Vagina (tissue), 2 donors: ENCODE results near the gene MLNR. TPM values are rescaled to one million over a fixed set of nuclear protein-coding genes. Genes with fewer than 3 reads are reported as not detected.

Experiments
- DNase-seq, 2 donors: peaks; one replicate each; pipeline ENCODE4 v3.0.0-alpha.2; 2017; ENCODE audit errors: extremely low spot score in 2 of 2
- H3K27ac ChIP-seq: fragments of 200-600 bp; sonication (generic); one replicate; pipeline ENCODE4 v1.5.1; 2019
- H3K27me3 ChIP-seq: fragments of 200-600 bp; sonication (generic); one replicate; pipeline ENCODE4 v1.5.1; 2019
- H3K36me3 ChIP-seq, 2 donors: fragments of 200-600 bp; sonication (generic); one replicate each; pipeline ENCODE4 v1.5.1; 2017 to 2019
- H3K4me1 ChIP-seq: fragments of 200-600 bp; sonication (generic); one replicate; pipeline ENCODE4 v1.5.1; 2019
- H3K4me3 ChIP-seq, 2 donors: fragments of 200-600 bp; sonication (generic); 1 replicate in 1 of 2; 2 replicates in 1 of 2; pipeline ENCODE4 v1.5.1; 2016 to 2019
- H3K9me3 ChIP-seq: fragments of 200-600 bp; sonication (generic); one replicate; pipeline ENCODE4 v1.5.1; 2019
- POLR2A ChIP-seq, 2 donors: fragments of 450-650 bp; IDR thresholded peaks; one replicate each; pipeline ENCODE4 v1.6.1; 2017; ENCODE audit warnings: antibody characterized with exemption in 2 of 2, mild to moderate bottlenecking in 2 of 2, moderate library complexity in 2 of 2
- POLR2AphosphoS5 ChIP-seq, 2 donors: sonication (generic); formaldehyde crosslinking; IDR thresholded peaks; one replicate each; pipeline ENCODE4 v1.9.0; 2017; ENCODE audit warnings: antibody characterized with exemption in 2 of 2, mild to moderate bottlenecking in 2 of 2, low read depth in 1 of 2; ENCODE audit not compliant: insufficient read depth in 1 of 2
- intact Hi-C: fragments of 100-400 bp; cut with DNase I; formaldehyde crosslinking; loops from one replicate; pipeline ENCODE4 v1.15.1; 2023
- total RNA-seq: library from RNA; depleted of rRNA; stranded (reverse); fragments of >200 nt; gene quantifications from one replicate; pipeline ENCODE4 v1.2.3, GENCODE V29; 2016
- TF ChIP-seq, protein P1 (sequence below), 3 experiments: fragments of 450-650 bp in 2 of 3; fragments of 200-600 bp in 1 of 3; sonication (generic) in 1 of 3; IDR thresholded peaks; one replicate each; pipeline ENCODE4 v1.5.1; 2017 to 2019; ENCODE audit warnings: antibody characterized with exemption in 3 of 3, mild to moderate bottlenecking in 2 of 3, moderate library complexity in 2 of 3

Gene MLNR
- total RNA-seq, 1 donor from 2014 or later = not detected

- Histone ChIP-seq H3K4me1 (peaks cover 11% of the 10 kb centered on the region), H3K27ac (peak within 1 kb of the TSS; percentile 95), H3K36me3 (no peaks in the 10 kb centered on the region), H3K27me3 (no peaks in the 10 kb centered on the region), H3K9me3 (no peaks in the 10 kb centered on the region), H3K4me3 (peak within 1 kb of the TSS; percentile 82 to 91)
- peak; percentile 97 for DNase-seq
- intact Hi-C loops = no loop called here
- TF ChIP-seq, protein P1, sequence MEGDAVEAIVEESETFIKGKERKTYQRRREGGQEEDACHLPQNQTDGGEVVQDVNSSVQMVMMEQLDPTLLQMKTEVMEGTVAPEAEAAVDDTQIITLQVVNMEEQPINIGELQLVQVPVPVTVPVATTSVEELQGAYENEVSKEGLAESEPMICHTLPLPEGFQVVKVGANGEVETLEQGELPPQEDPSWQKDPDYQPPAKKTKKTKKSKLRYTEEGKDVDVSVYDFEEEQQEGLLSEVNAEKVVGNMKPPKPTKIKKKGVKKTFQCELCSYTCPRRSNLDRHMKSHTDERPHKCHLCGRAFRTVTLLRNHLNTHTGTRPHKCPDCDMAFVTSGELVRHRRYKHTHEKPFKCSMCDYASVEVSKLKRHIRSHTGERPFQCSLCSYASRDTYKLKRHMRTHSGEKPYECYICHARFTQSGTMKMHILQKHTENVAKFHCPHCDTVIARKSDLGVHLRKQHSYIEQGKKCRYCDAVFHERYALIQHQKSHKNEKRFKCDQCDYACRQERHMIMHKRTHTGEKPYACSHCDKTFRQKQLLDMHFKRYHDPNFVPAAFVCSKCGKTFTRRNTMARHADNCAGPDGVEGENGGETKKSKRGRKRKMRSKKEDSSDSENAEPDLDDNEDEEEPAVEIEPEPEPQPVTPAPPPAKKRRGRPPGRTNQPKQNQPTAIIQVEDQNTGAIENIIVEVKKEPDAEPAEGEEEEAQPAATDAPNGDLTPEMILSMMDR (IDR thresholded peaks at IDR 0.05) = peak in 1 of 3 experiments; percentile 19
- TF ChIP-seq POLR2A (IDR thresholded peaks at IDR 0.05) = peak in 1 of 2 donors; percentile 84
- TF ChIP-seq POLR2AphosphoS5 (IDR thresholded peaks at IDR 0.05; ENCODE audit: insufficient read depth in 1 of 2, low read depth in 1 of 2) = peak; percentile 92 to 98
Measured at GRCh38 chr13:49247643-49248621, 27.8 kb downstream of the MLNR start, which contains the start of gene CDADC1. TSS of gene CDADC1 (plus strand) at chr13:49247925. CDS start at chr13:49248038, 113 bp downstream.

- no peak for DNase-seq
- Histone ChIP-seq H3K4me3 (peak overlapping the region; percentile 82 to 91), H3K27me3 (no peaks in the 10 kb centered on the region), H3K4me1 (peaks cover 11% of the 10 kb centered on the region), H3K27ac (peak overlapping the region; percentile 95), H3K9me3 (no peaks in the 10 kb centered on the region), H3K36me3 (no peaks in the 10 kb centered on the region)
- TF ChIP-seq POLR2AphosphoS5 (IDR thresholded peaks at IDR 0.05; ENCODE audit: insufficient read depth in 1 of 2, low read depth in 1 of 2) (no peak), POLR2A (IDR thresholded peaks at IDR 0.05) (no peak)
- intact Hi-C loops = no loop called here
Measured at GRCh38 chr13:49248622-49249002, 28.5 kb downstream of the MLNR start.

DNA sequence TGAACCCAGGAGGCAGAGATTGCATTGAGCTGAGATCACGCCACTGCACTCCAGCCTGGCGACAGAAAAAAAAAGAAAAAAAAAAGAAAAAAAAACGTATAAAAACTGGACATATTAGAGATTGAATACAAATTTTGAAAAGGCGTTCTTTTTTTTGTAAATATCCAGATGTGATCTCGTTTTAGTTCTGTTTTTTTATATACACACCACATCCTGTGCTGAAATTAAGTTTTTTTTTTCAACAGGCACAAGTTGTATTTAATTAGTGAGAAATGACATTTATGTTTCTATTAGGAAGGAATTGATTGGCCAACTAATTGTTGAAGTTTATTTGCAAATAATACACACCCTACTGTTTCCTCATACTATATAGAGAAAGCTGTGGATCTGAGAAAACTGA, 31.2 kb downstream of the MLNR start:
- Histone ChIP-seq H3K27me3 (no peaks in the 10 kb centered on the region), H3K9me3 (no peaks in the 10 kb centered on the region), H3K27ac (no peak overlapping the region), H3K4me1 (peaks cover 11% of the 10 kb centered on the region), H3K36me3 (peaks cover 0 to 15% of the 10 kb centered on the region in 2 donors), H3K4me3 (no peak overlapping the region)
- intact Hi-C loops = no loop called here
- no peak for DNase-seq
- TF ChIP-seq, protein P1 (IDR thresholded peaks at IDR 0.05) = no peak
- TF ChIP-seq POLR2A (IDR thresholded peaks at IDR 0.05) = no peak
- no peak for TF ChIP-seq POLR2AphosphoS5 (IDR thresholded peaks at IDR 0.05; ENCODE audit: insufficient read depth in 1 of 2, low read depth in 1 of 2)

DNA sequence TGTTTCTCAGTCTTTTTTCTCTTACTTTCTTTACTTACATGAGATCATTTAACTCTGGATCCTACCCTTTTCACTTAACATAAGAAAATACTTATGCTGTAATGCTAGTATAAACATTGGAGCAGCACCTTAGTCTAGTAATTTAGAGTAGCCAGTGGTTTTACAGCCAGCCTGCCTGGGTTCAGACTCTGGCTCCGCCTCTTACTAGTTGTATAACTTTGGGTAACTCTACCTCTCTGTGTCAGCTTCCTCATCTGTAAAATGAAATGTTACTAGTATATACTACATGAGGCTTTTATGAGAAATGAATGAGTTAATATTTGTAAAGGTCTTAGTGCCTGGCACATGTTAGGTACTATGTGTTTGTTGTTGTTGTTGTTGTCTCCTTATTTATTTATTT, 33.2 kb downstream of the MLNR start:
- Histone ChIP-seq H3K27me3 (no peaks in the 10 kb centered on the region), H3K4me1 (peaks cover 11% of the 10 kb centered on the region), H3K4me3 (no peak overlapping the region), H3K9me3 (no peaks in the 10 kb centered on the region), H3K27ac (no peak overlapping the region), H3K36me3 (peaks cover 0 to 16% of the 10 kb centered on the region in 2 donors)
- intact Hi-C loops = no loop called here
- TF ChIP-seq POLR2A (IDR thresholded peaks at IDR 0.05) (no peak), POLR2AphosphoS5 (IDR thresholded peaks at IDR 0.05; ENCODE audit: insufficient read depth in 1 of 2, low read depth in 1 of 2) (no peak)
- TF ChIP-seq, protein P1 (IDR thresholded peaks at IDR 0.05) = no peak
- DNase-seq = no peak

- peaks cover 4% of the 10 kb centered on the region for H3K4me1 ChIP-seq
- no peak overlapping the region for H3K27ac ChIP-seq
- DNase-seq = no peak
- no peaks in the 10 kb centered on the region for H3K9me3 ChIP-seq
- TF ChIP-seq, protein P1 (IDR thresholded peaks at IDR 0.05) = no peak
- TF ChIP-seq POLR2AphosphoS5 (IDR thresholded peaks at IDR 0.05; ENCODE audit: insufficient read depth in 1 of 2, low read depth in 1 of 2) = no peak
- no peak for TF ChIP-seq POLR2A (IDR thresholded peaks at IDR 0.05)
- H3K36me3 ChIP-seq = peaks cover 0 to 16% of the 10 kb centered on the region in 2 donors
- H3K4me3 ChIP-seq = no peak overlapping the region
- H3K27me3 ChIP-seq = no peaks in the 10 kb centered on the region
- intact Hi-C loops = no loop called here
Measured at GRCh38 chr13:49254007-49254406, 33.9 kb downstream of the MLNR start.
